Measurements from ENCODE around the gene PTPRD.

Gene PTPRD

GRCh38 chr9:10612641-10613398 is at the start of gene PTPRD:
Gene PTPRD, minus strand, starts transcription at chr9:10613002.
- peak within 1 kb of the TSS; percentile 52 for H3K4me3 ChIP-seq (ENCODE audit: low read length)
- peaks cover 35% of the 10 kb centered on the region for H3K27me3 ChIP-seq (ENCODE audit: insufficient read depth, low read length)
- peak within 1 kb of the TSS; percentile 94 for H2AFZ ChIP-seq (ENCODE audit: low read depth, low read length)
- no peaks in the 10 kb centered on the region for H3K36me3 ChIP-seq (ENCODE audit: insufficient read depth, low read length)
- H3K9me3 ChIP-seq (ENCODE audit: low read length): no peaks in the 10 kb centered on the region
- H3K4me1 ChIP-seq (ENCODE audit: insufficient read depth, low read length): no peaks in the 10 kb centered on the region

- Histone ChIP-seq H2AFZ (ENCODE audit: low read depth, low read length) (no peak overlapping the region), H3K4me1 (ENCODE audit: insufficient read depth, low read length) (no peaks in the 10 kb centered on the region), H3K4me3 (ENCODE audit: low read length) (no peak overlapping the region), H3K27me3 (ENCODE audit: insufficient read depth, low read length) (no peaks in the 10 kb centered on the region), H3K36me3 (ENCODE audit: insufficient read depth, low read length) (no peaks in the 10 kb centered on the region), H3K9me3 (ENCODE audit: low read length) (no peaks in the 10 kb centered on the region)
Measured at GRCh38 chr9:10661994-10662393, 49.2 kb upstream of the PTPRD start.

- Histone ChIP-seq H3K4me1 (ENCODE audit: insufficient read depth, low read length) (no peaks in the 10 kb centered on the region), H3K27me3 (ENCODE audit: insufficient read depth, low read length) (no peaks in the 10 kb centered on the region), H2AFZ (ENCODE audit: low read depth, low read length) (no peak overlapping the region), H3K9me3 (ENCODE audit: low read length) (no peaks in the 10 kb centered on the region), H3K36me3 (ENCODE audit: insufficient read depth, low read length) (no peaks in the 10 kb centered on the region), H3K4me3 (ENCODE audit: low read length) (no peak overlapping the region)
Measured at GRCh38 chr9:10661376-10661775, 48.6 kb upstream of the PTPRD start.

- no peaks in the 10 kb centered on the region for H3K9me3 ChIP-seq (ENCODE audit: low read length)
- no peaks in the 10 kb centered on the region for H3K4me1 ChIP-seq (ENCODE audit: insufficient read depth, low read length)
- no peak overlapping the region for H3K4me3 ChIP-seq (ENCODE audit: low read length)
- H3K27me3 ChIP-seq (ENCODE audit: insufficient read depth, low read length): no peaks in the 10 kb centered on the region
- no peaks in the 10 kb centered on the region for H3K36me3 ChIP-seq (ENCODE audit: insufficient read depth, low read length)
- H2AFZ ChIP-seq (ENCODE audit: low read depth, low read length): no peak overlapping the region
Measured at GRCh38 chr9:10651012-10651411, 38.2 kb upstream of the PTPRD start.

GRCh38 chr9:10649076-10649475 is 36.3 kb upstream of the PTPRD start:
- H3K4me3 ChIP-seq (ENCODE audit: low read length): no peak overlapping the region
- H2AFZ ChIP-seq (ENCODE audit: low read depth, low read length): no peak overlapping the region
- H3K4me1 ChIP-seq (ENCODE audit: insufficient read depth, low read length): no peaks in the 10 kb centered on the region
- no peaks in the 10 kb centered on the region for H3K36me3 ChIP-seq (ENCODE audit: insufficient read depth, low read length)
- no peaks in the 10 kb centered on the region for H3K27me3 ChIP-seq (ENCODE audit: insufficient read depth, low read length)
- H3K9me3 ChIP-seq (ENCODE audit: low read length): no peaks in the 10 kb centered on the region

- Histone ChIP-seq H3K27me3 (ENCODE audit: insufficient read depth, low read length) (no peaks in the 10 kb centered on the region), H3K4me3 (ENCODE audit: low read length) (no peak overlapping the region), H3K9me3 (ENCODE audit: low read length) (no peaks in the 10 kb centered on the region), H3K4me1 (ENCODE audit: insufficient read depth, low read length) (no peaks in the 10 kb centered on the region), H3K36me3 (ENCODE audit: insufficient read depth, low read length) (no peaks in the 10 kb centered on the region), H2AFZ (ENCODE audit: low read depth, low read length) (no peak overlapping the region)
Measured at GRCh38 chr9:10633785-10634184, 21.0 kb upstream of the PTPRD start.

GRCh38 chr9:10614196-10614800 is 1.5 kb upstream of the PTPRD start:
- no peaks in the 10 kb centered on the region for H3K9me3 ChIP-seq (ENCODE audit: low read length)
- no peaks in the 10 kb centered on the region for H3K36me3 ChIP-seq (ENCODE audit: insufficient read depth, low read length)
- no peaks in the 10 kb centered on the region for H3K4me1 ChIP-seq (ENCODE audit: insufficient read depth, low read length)
- H3K4me3 ChIP-seq (ENCODE audit: low read length): no peak overlapping the region
- no peak overlapping the region for H2AFZ ChIP-seq (ENCODE audit: low read depth, low read length)
- H3K27me3 ChIP-seq (ENCODE audit: insufficient read depth, low read length): peaks cover 35% of the 10 kb centered on the region

- Histone ChIP-seq H2AFZ (ENCODE audit: low read depth, low read length) (peak overlapping the region; percentile 94), H3K4me3 (ENCODE audit: low read length) (peak overlapping the region; percentile 52), H3K36me3 (ENCODE audit: insufficient read depth, low read length) (no peaks in the 10 kb centered on the region), H3K4me1 (ENCODE audit: insufficient read depth, low read length) (no peaks in the 10 kb centered on the region), H3K27me3 (ENCODE audit: insufficient read depth, low read length) (peaks cover 35% of the 10 kb centered on the region), H3K9me3 (ENCODE audit: low read length) (no peaks in the 10 kb centered on the region)
Measured at GRCh38 chr9:10613419-10613818, 617 bp upstream of the PTPRD start.

GRCh38 chr9:10605388-10605787 is 7.4 kb downstream of the PTPRD start:
- Histone ChIP-seq H3K9me3 (ENCODE audit: low read length) (no peaks in the 10 kb centered on the region), H3K4me3 (ENCODE audit: low read length) (no peak overlapping the region), H3K27me3 (ENCODE audit: insufficient read depth, low read length) (peaks cover 3% of the 10 kb centered on the region), H2AFZ (ENCODE audit: low read depth, low read length) (no peak overlapping the region), H3K36me3 (ENCODE audit: insufficient read depth, low read length) (no peaks in the 10 kb centered on the region), H3K4me1 (ENCODE audit: insufficient read depth, low read length) (no peaks in the 10 kb centered on the region)

- Histone ChIP-seq H3K36me3 (ENCODE audit: insufficient read depth, low read length) (no peaks in the 10 kb centered on the region), H3K27me3 (ENCODE audit: insufficient read depth, low read length) (peaks cover under 1% of the 10 kb centered on the region)
Measured at GRCh38 chr9:10604927-10605326, 7.9 kb downstream of the PTPRD start.

GRCh38 chr9:10597801-10598200 is 15.0 kb downstream of the PTPRD start:
- Histone ChIP-seq H3K9me3 (ENCODE audit: low read length) (no peaks in the 10 kb centered on the region), H3K4me1 (ENCODE audit: insufficient read depth, low read length) (no peaks in the 10 kb centered on the region), H3K36me3 (ENCODE audit: insufficient read depth, low read length) (no peaks in the 10 kb centered on the region), H3K4me3 (ENCODE audit: low read length) (no peak overlapping the region), H3K27me3 (ENCODE audit: insufficient read depth, low read length) (no peaks in the 10 kb centered on the region), H2AFZ (ENCODE audit: low read depth, low read length) (no peak overlapping the region)

More at GRCh38 chr9:10604927-10605326, 7.9 kb downstream of the PTPRD start:
- Histone ChIP-seq H3K4me1 (ENCODE audit: insufficient read depth, low read length) (no peaks in the 10 kb centered on the region), H3K4me3 (ENCODE audit: low read length) (no peak overlapping the region), H2AFZ (ENCODE audit: low read depth, low read length) (no peak overlapping the region), H3K9me3 (ENCODE audit: low read length) (no peaks in the 10 kb centered on the region)

- no peaks in the 10 kb centered on the region for H3K4me1 ChIP-seq (ENCODE audit: insufficient read depth, low read length)
- no peaks in the 10 kb centered on the region for H3K9me3 ChIP-seq (ENCODE audit: low read length)
- H3K4me3 ChIP-seq (ENCODE audit: low read length): no peak overlapping the region
- no peak overlapping the region for H2AFZ ChIP-seq (ENCODE audit: low read depth, low read length)
- H3K27me3 ChIP-seq (ENCODE audit: insufficient read depth, low read length): no peaks in the 10 kb centered on the region
- no peaks in the 10 kb centered on the region for H3K36me3 ChIP-seq (ENCODE audit: insufficient read depth, low read length)
Measured at GRCh38 chr9:10594482-10594881, 18.3 kb downstream of the PTPRD start.

GRCh38 chr9:10586407-10586806 is 26.4 kb downstream of the PTPRD start:
- Histone ChIP-seq H3K36me3 (ENCODE audit: insufficient read depth, low read length) (no peaks in the 10 kb centered on the region), H3K4me1 (ENCODE audit: insufficient read depth, low read length) (no peaks in the 10 kb centered on the region), H2AFZ (ENCODE audit: low read depth, low read length) (no peak overlapping the region), H3K4me3 (ENCODE audit: low read length) (no peak overlapping the region), H3K9me3 (ENCODE audit: low read length) (no peaks in the 10 kb centered on the region), H3K27me3 (ENCODE audit: insufficient read depth, low read length) (no peaks in the 10 kb centered on the region)
